Nucleus accumbens (tissue), 56 donors: ENCODE results near the gene ZNF121.
"Not testable (repeated sequence)": the region's sequence is repeated elsewhere in the genome, so short reads cannot be mapped to it uniquely, and the experiment has no call there.

Experiments
- DNase-seq, 56 donors: peaks; one replicate each; lab custom pipeline; 2025; lab: John Stamatoyannopoulos, UW

ZNF121 gene

DNA sequence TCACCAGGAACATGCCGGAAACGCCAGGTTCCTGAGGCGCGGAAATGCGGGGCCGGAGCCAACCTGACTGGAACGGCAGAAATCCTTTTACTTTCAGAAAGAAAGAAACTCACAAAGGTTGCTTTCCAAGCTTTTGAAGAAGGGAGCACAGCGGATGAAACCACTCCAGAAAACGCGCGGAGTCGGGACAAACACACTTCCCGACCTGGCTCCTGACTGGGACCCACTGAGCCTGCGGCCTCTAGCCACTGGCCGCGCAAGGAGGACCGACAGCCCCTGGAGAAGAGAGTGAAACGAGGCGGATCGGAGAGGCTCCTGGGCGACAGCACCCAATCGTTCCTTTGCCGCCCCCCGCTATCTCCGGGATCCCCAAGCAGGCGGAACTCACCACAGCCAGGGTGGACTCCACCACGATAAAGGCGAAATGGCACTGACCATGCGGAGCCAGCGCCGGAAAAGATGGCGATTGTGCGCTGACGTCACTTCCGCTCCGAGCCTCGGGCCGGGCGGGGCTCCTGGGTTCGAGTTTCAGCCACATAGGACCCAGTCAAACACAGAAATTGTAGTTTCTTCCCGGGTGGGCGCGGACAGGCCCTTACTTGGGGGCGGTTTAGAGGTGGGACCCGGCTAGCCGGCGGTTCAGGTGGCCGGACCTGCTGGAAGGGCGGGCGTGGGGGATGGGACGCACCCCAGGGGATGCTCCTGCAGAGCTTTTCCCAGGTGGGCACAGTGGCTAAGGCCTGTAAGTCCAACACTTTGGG lies at the start of gene ZNF121:
Gene ZNF121, minus strand, starts transcription at position 432 of the 761 bp plus-strand sequence. CDS start 16,407 bp downstream, outside the sequence.
- peak in 55 of 56 donors; percentile 14 to 90 (median 78) for DNase-seq

DNA sequence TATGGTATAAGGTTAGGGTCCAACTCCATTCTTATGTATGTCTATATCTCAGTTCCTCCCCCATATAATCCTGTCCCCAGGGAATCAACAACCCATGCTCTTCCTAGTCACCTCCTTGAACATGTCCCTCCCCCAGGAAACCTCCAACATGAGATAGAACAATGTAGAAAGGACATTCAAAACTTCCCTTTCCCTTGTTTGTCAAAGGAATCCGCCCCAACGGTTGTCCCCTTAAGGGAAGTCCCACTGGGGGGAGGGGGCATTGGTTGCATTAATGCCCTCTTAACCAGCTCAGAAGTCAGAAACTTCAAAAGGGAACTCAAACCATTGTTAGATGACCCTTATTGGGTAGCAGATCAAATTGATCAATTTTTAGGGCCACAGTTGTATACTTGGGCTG lies 43.6 kb upstream of the ZNF121 start:
- no peak for DNase-seq

DNA sequence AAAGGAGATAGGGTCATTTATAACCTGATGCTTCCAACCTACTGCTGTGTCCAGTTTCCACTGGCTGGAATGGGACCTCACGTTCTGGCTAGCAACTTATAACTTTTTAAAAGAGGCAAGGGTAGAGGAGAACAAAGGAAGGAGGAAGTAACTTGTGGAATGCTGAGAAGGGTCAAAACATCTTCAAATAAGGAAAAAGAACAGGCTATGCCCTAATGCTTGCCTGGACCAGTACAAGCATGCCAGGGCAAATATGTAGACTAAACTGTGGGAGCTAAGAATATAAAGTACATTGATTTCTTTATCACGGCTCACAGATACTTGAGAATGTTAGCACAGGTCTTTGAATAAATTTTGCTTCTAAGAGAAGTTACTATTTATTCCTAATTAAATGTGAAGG lies 38.2 kb upstream of the ZNF121 start:
- no peak for DNase-seq

DNA sequence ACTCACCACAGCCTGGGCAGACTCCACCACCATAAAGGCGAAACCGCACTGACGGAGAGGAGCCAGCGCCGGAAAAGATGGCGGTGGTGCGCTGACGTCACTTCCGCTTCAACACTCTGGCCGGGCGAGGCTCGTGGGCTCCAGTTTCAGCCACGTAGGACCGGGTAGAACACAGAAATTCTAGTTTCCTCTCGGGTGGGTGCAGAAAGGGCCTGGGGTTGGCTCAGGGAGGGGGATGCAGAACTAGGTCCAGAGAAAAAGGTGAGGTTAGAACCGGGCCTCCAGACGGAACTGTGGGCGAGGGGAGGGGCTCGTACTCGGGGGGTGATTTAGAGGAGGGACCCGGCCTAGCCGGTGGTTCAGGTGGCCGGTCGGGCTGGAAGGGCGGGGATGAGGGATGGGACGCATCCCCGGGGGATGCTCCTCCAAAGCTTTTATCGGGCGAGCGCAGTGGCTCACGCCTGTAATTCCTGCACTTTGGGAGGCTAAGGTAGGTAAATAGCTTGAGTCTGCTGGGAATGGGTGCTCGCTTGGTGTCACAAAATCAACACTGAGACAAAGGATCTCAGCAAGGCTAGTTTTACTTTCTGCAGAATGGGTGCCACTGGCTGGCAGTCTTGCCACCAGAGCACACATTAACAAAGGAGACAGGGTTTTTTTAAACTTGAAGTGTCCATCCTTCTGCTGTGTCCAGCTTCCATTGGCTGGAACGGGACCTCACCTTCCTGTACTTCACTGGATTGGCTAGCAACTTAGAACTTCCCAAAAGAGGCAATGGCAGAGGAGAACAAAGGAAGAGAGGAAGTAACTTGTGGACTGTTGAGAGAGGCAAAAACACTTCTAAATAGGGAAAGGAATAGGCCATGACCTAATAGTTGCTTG lies 37.1 kb upstream of the ZNF121 start, which contains the start of gene ZNF561:
Gene ZNF561, minus strand, starts transcription at position 77 of the 882 bp plus-strand sequence. CDS start 1,776 bp downstream, outside the sequence.
- DNase-seq, result peak in 54 of 56 donors; percentile 59 to 95 (median 85)

DNA sequence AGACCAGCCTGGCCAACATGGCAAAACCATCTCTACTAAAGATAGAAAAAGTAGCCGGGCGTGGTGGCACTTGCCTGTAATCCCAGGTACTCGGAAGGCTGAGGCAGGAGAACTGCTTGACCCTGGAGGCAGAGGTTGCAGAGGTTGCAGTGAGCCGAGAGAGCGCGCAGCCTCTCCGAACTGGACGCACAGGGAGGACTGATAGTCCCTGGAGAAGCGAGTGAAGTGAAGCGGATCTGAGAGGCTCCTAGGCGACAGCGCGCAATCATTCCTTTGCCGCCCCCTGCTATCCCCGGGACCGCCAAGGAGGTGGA lies 36.5 kb upstream of the ZNF121 start:
- DNase-seq, result peak in 2 of 56 donors; percentile 8 to 24

DNA sequence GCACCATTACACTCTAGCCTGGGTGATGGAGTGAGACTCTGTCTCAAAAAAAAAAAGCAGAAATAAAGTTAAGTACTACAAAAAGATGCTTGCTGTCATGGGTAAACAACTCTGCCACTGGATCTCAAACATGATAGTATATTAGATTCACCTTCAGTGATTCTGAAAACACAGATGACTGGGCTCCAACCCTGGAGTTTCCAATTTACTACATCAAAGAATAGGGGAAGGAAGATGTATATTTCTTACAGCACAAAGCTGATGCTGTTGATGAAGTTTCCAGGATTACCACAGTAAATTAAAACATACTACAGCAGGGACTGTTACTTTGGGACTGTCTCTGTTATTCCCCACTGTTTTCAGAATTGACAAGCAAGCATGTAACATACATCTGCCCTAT lies 31.5 kb upstream of the ZNF121 start:
- no peak for DNase-seq

DNA sequence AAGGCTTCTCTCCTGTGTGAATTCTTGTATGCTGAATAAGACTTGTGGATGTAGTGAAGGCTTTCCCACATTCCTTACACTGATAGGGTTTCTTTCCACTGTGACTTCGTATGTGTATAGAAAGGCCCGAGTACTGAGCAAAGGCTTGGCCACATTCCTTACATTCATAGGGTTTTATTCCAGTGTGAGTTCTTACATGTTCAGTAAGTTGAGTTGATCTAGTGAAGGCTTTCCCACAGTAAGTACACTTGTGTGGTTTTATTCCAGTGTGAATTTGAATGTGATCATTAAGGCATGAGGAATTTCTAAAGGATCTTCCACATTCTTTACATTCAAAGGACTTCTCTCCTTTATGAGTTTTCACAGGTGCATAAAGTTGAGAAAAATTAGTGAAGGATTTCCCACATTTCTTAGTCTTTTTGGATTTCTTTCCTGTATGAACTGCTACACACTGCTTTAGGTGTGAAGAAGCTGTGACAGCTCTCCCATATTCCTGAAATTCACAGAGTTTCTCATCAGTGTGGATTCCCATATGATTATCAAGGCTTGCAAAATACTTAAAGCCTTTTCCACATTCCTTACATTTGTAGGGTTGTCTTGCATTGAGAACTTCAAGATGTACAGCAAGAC lies 26.3 kb upstream of the ZNF121 start:
- DNase-seq, result no peak

DNA sequence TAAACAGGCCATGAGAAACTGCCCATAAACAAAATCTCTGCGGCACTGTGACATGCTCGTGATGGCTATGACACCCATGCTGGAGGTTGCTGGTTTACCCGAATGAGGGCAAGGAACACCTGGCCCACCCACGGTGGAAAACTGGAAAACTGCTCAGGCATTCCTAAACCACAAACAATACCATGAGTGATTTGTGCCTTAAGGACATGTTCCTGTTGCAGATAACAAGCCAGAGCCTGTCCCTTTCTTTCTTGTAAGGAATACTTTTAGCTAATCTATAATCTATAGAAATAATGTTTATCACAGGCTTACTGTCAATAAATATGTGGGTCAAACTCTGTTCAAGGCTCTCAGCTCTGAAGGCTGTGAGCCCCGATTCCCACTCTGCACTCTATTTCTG lies 24.6 kb upstream of the ZNF121 start:
- DNase-seq, result no peak

DNA sequence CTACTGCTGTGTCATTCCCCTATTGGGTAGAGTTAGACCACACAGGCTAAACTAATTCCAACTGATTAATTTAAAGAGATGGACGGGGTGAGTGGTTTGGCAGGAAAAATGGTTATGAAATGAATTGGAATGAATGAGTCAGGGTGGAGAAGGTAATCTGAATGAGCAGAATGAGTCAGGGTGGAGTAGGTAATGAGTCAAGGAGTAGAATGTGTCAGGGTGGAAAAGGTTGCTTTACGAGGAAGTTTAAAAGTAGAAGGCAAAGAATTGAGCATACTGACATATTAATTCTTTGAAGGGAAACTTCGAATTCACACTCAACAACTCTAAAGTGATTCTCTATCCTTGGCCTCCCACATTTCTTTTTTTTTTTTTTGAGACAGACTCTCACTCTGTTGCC lies 12.7 kb upstream of the ZNF121 start:
- DNase-seq, result peak in 1 of 56 donors; percentile 12

DNA sequence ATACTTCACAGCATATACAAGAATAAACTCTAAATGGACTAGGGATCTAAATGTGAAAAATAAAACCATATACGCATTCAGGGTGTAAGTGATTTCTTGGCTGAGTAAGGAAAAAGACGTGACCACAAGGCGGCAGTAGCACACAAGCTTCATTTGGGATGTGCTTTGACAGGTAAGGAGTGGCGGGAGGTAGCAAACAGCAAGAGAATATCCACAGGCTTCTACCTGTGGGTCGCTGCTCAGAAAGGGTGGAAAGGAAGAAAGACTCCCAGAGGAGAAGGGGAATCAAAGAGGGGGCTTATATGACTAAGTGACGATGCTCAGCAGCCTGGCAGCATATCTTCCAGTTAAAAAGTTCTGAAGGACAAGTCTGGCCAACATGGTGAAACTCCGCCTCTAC lies 2.5 kb upstream of the ZNF121 start:
- DNase-seq, result peak in 44 of 56 donors; percentile 0 to 69 (median 17)

DNA sequence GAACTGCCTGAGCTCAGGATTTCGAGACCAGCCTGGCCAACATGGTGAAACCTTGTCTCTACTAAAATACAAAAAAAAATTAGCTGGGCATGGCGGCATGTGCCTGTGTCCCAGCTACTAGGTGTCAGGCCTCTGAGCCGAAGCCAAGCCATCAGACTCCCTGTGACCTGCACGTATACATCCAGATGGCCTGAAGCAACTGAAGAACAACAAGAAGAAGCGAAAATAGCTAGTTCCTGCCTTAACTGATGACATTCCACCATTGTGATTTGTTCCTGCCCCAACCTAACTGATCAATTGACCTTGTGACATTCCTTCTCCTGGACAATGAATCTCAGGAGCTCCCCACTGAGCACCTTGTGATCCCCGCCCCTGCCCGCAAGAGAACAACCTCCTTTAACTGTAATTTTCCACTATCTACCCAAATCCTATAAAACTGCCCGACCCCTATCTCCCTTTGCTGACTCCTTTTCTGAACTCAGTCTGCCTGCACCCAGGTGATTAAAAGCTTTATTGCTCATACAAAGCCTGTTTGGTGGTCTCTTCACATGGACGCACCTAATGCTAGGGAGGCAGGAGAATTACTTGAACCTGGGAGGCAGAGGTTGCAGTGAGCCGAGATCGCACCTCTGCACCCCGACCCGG lies 2.1 kb downstream of the ZNF121 start:
- not testable (repeated sequence) for DNase-seq

DNA sequence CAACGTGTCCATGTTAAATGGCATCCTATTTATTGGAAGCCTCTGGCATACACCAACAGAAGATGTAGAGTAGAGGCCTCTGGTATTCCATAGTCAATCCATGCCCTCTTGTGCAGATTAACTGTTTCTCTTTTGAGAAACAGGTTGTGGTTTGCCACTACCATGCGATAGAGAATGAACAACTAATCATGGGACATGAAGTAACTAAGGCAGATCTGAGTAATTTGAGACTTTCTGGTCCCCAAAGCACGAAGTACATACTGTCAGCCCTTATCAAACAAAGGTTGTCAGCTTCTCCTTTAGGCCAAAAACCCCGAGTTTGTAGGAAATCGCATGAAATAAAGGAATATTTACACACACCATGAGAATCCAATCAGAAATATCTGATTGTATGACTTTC lies 3.6 kb downstream of the ZNF121 start:
- DNase-seq, result no peak

DNA sequence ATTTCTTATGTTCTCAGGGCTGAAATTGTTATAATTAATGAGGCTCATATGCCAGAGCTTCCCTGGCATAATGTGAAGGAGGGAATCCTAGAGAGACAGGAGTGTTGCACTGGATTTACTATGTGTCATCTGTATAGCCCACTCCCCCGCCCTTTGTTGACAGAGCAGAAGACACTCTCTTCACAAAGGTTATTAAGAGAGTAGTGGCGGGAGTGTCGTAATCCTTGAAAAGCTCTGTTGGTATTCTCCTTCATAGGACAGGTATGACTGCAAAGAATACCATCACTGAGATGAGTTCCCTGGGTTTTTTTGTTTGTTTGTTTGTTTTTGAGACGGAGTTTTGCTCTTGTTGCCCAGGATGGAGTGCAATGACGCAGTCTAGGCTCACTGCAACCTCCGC lies 14.0 kb downstream of the ZNF121 start:
- no peak for DNase-seq

DNA sequence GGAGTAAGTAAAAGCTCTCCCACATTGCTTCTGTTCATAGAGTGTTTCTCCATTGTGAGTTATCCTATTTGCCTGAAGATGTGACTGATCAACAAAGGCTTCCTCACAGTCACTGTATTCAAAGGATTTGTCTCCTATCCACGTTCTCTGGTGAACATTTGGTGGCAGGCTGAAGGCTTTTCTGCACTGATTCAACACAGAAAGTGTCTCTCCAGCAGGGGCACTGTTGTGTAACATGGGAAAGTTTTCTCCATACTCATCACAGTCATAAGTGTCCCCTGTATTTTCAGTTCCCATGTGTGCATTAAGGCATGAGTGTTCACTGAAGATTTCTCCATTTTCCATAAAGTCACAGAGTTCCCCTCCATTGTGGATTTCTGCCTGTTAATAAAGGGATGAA lies 17.6 kb downstream of the ZNF121 start:
- DNase-seq, result no peak

DNA sequence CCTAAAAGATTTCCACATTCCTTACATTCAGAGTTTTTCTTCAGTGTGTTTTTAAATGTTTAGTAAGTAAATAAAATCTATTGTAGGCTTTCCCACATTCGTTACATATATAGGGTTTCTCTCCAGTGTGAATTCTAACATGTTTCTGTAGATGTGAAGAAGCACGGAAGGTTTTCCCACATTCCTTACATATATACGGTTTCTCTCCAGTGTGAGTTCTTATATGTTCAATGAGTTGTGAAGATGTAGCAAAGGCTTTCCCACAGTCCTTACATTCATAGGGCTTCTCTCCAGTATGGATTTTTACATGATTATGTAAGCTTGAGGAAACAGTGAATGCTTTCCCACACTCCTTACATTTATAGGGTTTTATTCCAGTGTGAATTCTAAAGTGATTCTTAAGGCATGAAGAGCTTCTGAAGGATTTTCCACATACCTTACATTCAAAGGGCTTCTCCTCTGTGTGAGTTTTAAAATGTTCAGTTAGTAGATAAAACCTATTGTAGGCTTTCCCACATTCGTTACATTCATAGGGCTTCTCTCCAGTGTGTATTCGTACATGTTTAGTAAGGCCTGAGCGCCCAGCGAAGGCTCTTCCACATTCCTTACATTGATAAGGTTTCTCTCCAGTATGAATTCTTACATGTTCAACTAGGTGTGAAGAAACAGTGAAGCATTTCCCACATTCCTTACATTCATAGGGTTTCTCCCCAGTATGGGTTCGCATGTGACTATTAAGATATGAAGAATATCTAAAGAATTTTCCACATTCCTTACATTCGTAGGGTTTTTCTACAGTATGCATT lies 18.2 kb downstream of the ZNF121 start:
- no peak for DNase-seq

DNA sequence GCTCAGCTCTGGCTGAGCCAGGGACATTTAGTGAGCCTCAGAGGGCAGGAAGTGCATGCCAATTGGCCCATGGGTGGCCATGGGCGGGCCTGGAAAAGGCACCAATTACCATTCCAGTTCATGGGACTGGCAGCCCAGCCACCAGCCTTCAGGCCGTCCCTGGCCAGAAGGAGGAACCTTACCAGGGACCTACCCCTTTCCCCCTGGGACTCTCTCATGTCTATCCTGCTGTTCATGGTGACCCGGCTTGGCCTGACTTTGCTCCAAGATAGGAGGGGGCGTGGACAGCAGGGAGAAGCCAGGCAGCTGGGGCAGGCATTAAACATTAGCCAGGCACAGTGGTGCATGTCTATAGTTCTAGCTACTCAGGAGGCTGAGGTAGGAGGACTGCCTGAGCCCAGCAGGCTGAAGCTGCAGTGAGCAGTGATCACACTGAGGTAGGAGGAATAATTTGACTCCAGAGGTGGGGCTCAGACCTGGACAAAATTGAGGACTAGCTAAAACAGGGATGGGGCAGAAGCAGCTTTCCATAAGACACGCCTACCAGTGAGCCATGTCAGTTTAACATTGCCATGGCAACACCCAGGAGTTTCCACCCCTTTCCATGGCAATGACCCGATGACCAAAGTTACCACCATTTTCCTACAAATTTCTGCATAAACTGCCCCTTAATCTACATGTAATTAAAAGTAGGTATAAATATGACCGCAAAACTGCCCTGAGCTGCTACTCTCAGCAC lies 31.6 kb downstream of the ZNF121 start:
- no peak for DNase-seq

DNA sequence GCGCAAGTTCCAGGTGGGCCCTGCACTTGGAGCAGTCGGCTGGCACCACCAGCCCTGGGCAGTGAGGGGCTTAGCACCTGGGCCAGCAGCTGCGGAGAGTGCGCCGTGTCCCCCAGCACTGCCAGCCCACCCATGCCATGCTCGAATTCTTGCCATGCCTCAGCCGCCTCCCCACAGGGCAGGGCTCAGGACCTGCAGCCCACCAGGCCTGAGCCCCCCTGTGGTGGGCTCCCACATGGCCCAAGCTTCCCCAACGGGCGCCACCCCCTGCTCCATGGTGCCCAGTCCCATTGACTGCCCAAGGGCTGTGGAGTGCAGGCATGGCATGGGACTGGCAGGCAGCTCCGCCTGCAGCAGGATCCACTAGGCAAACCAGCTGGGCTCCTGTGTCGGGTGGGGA lies 36.4 kb downstream of the ZNF121 start:
- no peak for DNase-seq

DNA sequence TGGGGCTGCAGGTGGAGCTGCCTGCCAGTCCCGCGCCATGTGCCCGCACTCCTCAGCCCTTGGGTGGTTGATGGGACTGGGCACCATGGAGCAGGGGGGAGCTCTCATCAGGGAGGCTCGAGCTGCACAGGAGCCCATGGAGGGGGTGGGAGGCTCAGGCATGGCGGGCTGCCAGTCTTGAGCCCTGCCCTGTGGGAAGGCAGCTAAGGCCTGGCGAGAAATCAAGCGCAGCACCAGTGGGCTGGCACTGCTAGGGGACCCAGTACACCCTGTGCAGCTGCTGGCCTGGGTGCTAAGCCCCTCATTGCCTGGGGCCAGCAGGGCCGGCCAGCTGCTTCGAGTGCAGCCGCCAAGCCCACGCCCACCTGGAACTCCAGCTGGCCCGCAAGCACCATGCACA lies 43.0 kb downstream of the ZNF121 start:
- DNase-seq, result not testable (repeated sequence)

DNA sequence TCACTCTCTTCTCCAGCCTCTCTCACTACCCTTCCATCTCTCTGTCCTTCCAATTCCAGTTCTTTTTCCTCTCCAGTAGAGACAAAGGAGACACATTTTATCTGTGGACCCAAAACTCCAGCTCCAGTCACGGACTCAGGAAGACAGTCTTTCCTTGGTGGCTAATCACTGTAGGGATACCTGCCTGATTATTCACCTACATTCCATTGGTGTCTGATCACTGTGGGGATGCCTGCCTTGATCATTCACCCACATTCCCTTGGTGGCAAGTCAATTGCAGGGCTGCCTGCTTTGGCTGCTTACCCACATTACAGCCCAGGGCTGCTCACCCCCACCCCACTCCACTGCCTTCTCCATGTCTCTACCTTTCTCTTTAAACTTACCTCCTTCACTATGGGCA lies 44.4 kb downstream of the ZNF121 start:
- DNase-seq, result not testable (repeated sequence)
